IMR-90 (cell line): ENCODE data around the gene GPR33.

Experiments
- BHLHE40 ChIP-seq: fragments of 150-350 bp; IDR thresholded peaks from 2 replicates; pipeline ENCODE4 v1.6.1; 2016; ENCODE audit warnings: mild to moderate bottlenecking, low read depth, low read length
- CEBPB ChIP-seq: IDR thresholded peaks from 2 replicates; pipeline ENCODE4 v1.6.1; 2012; ENCODE audit warnings: low read depth, low read length, improper control_type of control experiment
- CHD1 ChIP-seq: IDR thresholded peaks from 2 replicates; pipeline ENCODE4 v1.6.1; 2012; ENCODE audit warnings: low read depth, low read length, improper control_type of control experiment
- FOS ChIP-seq: fragments of 150-350 bp; IDR thresholded peaks from 2 replicates; pipeline ENCODE4 v1.6.1; 2016; ENCODE audit warnings: low read depth, low read length
- MAFK ChIP-seq: IDR thresholded peaks from 2 replicates; pipeline ENCODE4 v1.6.1; 2012; ENCODE audit warnings: low read depth, low read length, improper control_type of control experiment
- MAZ ChIP-seq: IDR thresholded peaks from 2 replicates; pipeline ENCODE4 v1.6.1; 2012; ENCODE audit warnings: low read depth, mild to moderate bottlenecking, low read length, improper control_type of control experiment, moderate library complexity, borderline replicate concordance
- MXI1 ChIP-seq: IDR thresholded peaks from 2 replicates; pipeline ENCODE4 v1.6.1; 2012; ENCODE audit warnings: low read depth, mild to moderate bottlenecking, low read length, moderate library complexity, borderline replicate concordance
- POLR2A ChIP-seq: IDR thresholded peaks from 2 replicates; pipeline ENCODE4 v1.6.1; 2012; ENCODE audit warnings: mild to moderate bottlenecking, low read depth, low read length
- RAD21 ChIP-seq: IDR thresholded peaks from 2 replicates; pipeline ENCODE4 v1.6.1; 2012; ENCODE audit warnings: low read length, improper control_type of control experiment
- RCOR1 ChIP-seq: IDR thresholded peaks from 2 replicates; pipeline ENCODE4 v1.6.1; 2012; ENCODE audit warnings: mild to moderate bottlenecking, low read length, improper control_type of control experiment; ENCODE audit not compliant: insufficient replicate concordance
- SMC3 ChIP-seq: fragments of 150-350 bp; IDR thresholded peaks from 2 replicates; pipeline ENCODE4 v1.6.1; 2016; ENCODE audit warnings: low read depth, mild to moderate bottlenecking, antibody characterized with exemption, low read length, moderate library complexity
- TF ChIP-seq, protein P1 (sequence below): conservative IDR thresholded peaks from 2 replicates; pipeline ENCODE4 v1.5.1; 2012; ENCODE audit warnings: mild to moderate bottlenecking, low read depth, low read length, improper control_type of control experiment

GRCh38 chr14:31477248-31477647 lies 10.6 kb downstream of the GPR33 start:
- TF ChIP-seq, protein P1, sequence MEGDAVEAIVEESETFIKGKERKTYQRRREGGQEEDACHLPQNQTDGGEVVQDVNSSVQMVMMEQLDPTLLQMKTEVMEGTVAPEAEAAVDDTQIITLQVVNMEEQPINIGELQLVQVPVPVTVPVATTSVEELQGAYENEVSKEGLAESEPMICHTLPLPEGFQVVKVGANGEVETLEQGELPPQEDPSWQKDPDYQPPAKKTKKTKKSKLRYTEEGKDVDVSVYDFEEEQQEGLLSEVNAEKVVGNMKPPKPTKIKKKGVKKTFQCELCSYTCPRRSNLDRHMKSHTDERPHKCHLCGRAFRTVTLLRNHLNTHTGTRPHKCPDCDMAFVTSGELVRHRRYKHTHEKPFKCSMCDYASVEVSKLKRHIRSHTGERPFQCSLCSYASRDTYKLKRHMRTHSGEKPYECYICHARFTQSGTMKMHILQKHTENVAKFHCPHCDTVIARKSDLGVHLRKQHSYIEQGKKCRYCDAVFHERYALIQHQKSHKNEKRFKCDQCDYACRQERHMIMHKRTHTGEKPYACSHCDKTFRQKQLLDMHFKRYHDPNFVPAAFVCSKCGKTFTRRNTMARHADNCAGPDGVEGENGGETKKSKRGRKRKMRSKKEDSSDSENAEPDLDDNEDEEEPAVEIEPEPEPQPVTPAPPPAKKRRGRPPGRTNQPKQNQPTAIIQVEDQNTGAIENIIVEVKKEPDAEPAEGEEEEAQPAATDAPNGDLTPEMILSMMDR, result no peak
- TF ChIP-seq POLR2A (no peak), RCOR1 (no peak), MAZ (no peak), MXI1 (no peak), MAFK (no peak), FOS (no peak), SMC3 (no peak), RAD21 (no peak), CHD1 (no peak), BHLHE40 (no peak), CEBPB (no peak)
